ENCODE data around the gene EMC7. TPM values are rescaled to one million over a fixed set of nuclear protein-coding genes. Genes with fewer than 3 reads are reported as not detected.
"Not testable (repeated sequence)": the region's sequence is repeated elsewhere in the genome, so short reads cannot be mapped to it uniquely, and the experiment has no call there.

EMC7 gene
- total and polyA plus RNA-seq, 4 donors: 26.7 to 58.3 (median 37.6) TPM

DNA sequence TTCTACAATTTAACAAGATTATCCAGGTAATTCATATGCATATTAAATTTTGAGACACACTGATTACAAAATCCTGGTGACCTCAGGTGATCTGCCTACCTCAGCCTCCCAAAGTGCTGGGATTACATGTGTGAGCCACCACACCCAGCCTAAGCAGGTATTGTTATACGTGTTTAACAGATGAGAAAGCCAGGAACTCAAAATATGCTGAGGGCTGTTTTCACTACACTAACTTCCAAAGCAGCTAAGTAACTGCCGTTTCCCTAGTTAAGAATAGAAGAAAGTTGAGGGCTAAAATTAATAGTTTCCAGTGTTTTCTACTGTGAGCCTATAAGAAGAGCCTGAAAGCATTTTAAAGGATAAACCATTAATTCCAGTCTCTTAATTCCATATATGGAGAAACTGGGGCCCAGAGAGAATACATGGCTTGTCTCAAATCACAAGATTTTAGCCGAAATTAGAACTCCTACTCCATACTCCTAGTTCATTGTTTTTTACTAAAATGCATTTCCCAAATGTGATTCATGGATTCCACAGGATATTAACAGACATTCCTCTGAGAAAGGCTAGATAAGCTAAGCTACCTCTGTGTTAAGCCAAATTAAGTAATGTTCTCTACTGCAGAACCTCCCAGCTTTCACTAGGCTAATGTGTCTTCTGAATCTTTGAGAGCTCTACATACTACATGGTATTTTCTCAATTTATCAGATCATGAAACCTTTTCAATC lies 45.6 kb downstream of the EMC7 start:
- no peaks in the 10 kb centered on the region for H3K9me3 ChIP-seq (ENCODE audit: control insufficient read depth in 4 of 4, low read length in 3 of 4)
- no peak overlapping the region for H3K4me3 ChIP-seq (ENCODE audit: low read depth in 1 of 3, low read length in 3 of 3)
- no peak overlapping the region for H3K27ac ChIP-seq (ENCODE audit: low read depth in 1 of 2, low read length in 2 of 2)
- no peak for DNase-seq (ENCODE audit: low spot score)
- no peaks in the 10 kb centered on the region for H3K4me1 ChIP-seq (ENCODE audit: control insufficient read depth in 4 of 4, insufficient read depth in 4 of 4, low read length in 3 of 4)
- H3K36me3 ChIP-seq (ENCODE audit: control insufficient read depth in 4 of 4, insufficient read depth in 3 of 4, low read depth in 1 of 4, low read length in 3 of 4): no peaks in the 10 kb centered on the region
- no peak overlapping the region for H3K9ac ChIP-seq (ENCODE audit: low read depth in 1 of 2, low read length in 2 of 2)
- no peaks in the 10 kb centered on the region for H3K27me3 ChIP-seq (ENCODE audit: control insufficient read depth in 4 of 4, insufficient read depth in 4 of 4, low read length in 3 of 4)
- TF ChIP-seq FOXA1 (IDR thresholded peaks at IDR 0.05) (no peak), NR2F2 (IDR thresholded peaks at IDR 0.05) (no peak), GABPA (IDR thresholded peaks at IDR 0.05 in 1 of 2, conservative IDR thresholded peaks at IDR 0.05 in 1 of 2) (no peak), FOXA2 (IDR thresholded peaks at IDR 0.05) (no peak), HNF4G (IDR thresholded peaks at IDR 0.05) (no peak)
- TF ChIP-seq, protein P1, sequence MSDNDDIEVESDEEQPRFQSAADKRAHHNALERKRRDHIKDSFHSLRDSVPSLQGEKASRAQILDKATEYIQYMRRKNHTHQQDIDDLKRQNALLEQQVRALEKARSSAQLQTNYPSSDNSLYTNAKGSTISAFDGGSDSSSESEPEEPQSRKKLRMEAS (IDR thresholded peaks at IDR 0.05): no peak
- TF ChIP-seq, protein P2, sequence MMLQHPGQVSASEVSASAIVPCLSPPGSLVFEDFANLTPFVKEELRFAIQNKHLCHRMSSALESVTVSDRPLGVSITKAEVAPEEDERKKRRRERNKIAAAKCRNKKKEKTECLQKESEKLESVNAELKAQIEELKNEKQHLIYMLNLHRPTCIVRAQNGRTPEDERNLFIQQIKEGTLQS (IDR thresholded peaks at IDR 0.05): no peak
- TF ChIP-seq, protein P3, sequence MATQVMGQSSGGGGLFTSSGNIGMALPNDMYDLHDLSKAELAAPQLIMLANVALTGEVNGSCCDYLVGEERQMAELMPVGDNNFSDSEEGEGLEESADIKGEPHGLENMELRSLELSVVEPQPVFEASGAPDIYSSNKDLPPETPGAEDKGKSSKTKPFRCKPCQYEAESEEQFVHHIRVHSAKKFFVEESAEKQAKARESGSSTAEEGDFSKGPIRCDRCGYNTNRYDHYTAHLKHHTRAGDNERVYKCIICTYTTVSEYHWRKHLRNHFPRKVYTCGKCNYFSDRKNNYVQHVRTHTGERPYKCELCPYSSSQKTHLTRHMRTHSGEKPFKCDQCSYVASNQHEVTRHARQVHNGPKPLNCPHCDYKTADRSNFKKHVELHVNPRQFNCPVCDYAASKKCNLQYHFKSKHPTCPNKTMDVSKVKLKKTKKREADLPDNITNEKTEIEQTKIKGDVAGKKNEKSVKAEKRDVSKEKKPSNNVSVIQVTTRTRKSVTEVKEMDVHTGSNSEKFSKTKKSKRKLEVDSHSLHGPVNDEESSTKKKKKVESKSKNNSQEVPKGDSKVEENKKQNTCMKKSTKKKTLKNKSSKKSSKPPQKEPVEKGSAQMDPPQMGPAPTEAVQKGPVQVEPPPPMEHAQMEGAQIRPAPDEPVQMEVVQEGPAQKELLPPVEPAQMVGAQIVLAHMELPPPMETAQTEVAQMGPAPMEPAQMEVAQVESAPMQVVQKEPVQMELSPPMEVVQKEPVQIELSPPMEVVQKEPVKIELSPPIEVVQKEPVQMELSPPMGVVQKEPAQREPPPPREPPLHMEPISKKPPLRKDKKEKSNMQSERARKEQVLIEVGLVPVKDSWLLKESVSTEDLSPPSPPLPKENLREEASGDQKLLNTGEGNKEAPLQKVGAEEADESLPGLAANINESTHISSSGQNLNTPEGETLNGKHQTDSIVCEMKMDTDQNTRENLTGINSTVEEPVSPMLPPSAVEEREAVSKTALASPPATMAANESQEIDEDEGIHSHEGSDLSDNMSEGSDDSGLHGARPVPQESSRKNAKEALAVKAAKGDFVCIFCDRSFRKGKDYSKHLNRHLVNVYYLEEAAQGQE (IDR thresholded peaks at IDR 0.05): no peak
- TF ChIP-seq, protein P4, sequence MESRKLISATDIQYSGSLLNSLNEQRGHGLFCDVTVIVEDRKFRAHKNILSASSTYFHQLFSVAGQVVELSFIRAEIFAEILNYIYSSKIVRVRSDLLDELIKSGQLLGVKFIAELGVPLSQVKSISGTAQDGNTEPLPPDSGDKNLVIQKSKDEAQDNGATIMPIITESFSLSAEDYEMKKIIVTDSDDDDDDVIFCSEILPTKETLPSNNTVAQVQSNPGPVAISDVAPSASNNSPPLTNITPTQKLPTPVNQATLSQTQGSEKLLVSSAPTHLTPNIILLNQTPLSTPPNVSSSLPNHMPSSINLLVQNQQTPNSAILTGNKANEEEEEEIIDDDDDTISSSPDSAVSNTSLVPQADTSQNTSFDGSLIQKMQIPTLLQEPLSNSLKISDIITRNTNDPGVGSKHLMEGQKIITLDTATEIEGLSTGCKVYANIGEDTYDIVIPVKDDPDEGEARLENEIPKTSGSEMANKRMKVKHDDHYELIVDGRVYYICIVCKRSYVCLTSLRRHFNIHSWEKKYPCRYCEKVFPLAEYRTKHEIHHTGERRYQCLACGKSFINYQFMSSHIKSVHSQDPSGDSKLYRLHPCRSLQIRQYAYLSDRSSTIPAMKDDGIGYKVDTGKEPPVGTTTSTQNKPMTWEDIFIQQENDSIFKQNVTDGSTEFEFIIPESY (IDR thresholded peaks at IDR 0.05): no peak
- 89% methylated on average over 3 of the region's 3 CpGs for WGBS

DNA sequence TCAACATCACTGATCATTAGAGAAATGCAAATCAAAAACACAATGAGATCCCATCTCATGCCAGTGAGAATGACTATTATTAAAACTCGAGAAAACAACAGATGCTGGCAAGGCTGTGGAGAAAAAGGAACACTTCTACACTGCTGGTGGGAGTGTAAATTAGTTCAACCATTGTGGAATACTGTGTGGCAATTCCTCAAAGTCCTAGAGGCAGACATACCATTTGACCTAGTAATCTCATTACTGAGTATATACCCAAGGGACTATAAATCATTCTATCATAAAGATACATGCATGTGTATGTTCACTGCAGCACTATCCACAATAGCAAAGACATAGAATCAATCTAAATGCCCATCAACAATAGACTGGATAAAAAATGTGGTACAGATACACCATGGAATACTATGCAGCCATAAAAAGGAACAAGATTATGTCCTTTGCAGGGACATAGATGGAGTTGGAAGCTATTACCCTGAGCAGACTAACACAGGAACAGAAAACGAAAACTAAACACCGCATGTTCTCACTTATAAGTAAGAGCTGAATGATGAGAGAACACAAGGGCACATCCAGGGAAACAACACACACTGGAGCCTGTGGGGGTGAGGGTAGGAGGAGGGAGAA lies 47.5 kb downstream of the EMC7 start:
- no peaks in the 10 kb centered on the region for H3K27me3 ChIP-seq (ENCODE audit: control insufficient read depth in 4 of 4, insufficient read depth in 4 of 4, low read length in 3 of 4)
- H3K4me3 ChIP-seq (ENCODE audit: low read depth in 1 of 3, low read length in 3 of 3): no peak overlapping the region
- no peaks in the 10 kb centered on the region for H3K36me3 ChIP-seq (ENCODE audit: control insufficient read depth in 4 of 4, insufficient read depth in 3 of 4, low read depth in 1 of 4, low read length in 3 of 4)
- no peak overlapping the region for H3K27ac ChIP-seq (ENCODE audit: low read depth in 1 of 2, low read length in 2 of 2)
- no peaks in the 10 kb centered on the region for H3K4me1 ChIP-seq (ENCODE audit: control insufficient read depth in 4 of 4, insufficient read depth in 4 of 4, low read length in 3 of 4)
- DNase-seq (ENCODE audit: low spot score): no peak
- 94% methylated on average over 3 of the region's 3 CpGs for WGBS
- H3K9me3 ChIP-seq (ENCODE audit: control insufficient read depth in 4 of 4, low read length in 3 of 4): no peaks in the 10 kb centered on the region
- TF ChIP-seq RAD21 (IDR thresholded peaks at IDR 0.05) (no peak), RXRA (IDR thresholded peaks at IDR 0.05) (no peak), TAF1 (conservative IDR thresholded peaks at IDR 0.05) (no peak), YY1 (IDR thresholded peaks at IDR 0.05) (no peak), HNF4G (IDR thresholded peaks at IDR 0.05) (no peak), FOXA2 (IDR thresholded peaks at IDR 0.05) (no peak)
- TF ChIP-seq, protein P3 (IDR thresholded peaks at IDR 0.05): no peak
- TF ChIP-seq, protein P4 (IDR thresholded peaks at IDR 0.05): no peak
- TF ChIP-seq, protein P1 (IDR thresholded peaks at IDR 0.05): no peak
- H3K9ac ChIP-seq (ENCODE audit: low read depth in 1 of 2, low read length in 2 of 2): no peak overlapping the region

DNA sequence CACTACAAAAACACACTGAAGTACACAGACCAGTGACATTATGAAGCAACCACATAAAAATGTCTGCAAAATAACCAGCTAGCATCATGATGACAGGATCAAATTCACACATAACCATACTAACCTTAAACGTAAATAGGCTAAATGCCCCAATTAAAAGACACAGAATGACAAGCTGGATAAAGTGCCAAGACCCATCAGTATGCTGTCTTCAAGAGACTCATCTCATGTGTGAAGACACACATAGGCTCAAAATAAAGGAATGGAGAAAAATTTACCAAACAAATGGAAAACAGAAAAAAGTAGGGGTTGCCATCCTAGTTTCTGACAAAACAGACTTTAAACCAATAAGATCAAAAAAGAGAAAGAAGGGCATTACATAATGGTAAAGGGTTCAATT lies 51.3 kb downstream of the EMC7 start:
- not testable (repeated sequence) for H3K27me3 ChIP-seq (ENCODE audit: control insufficient read depth in 4 of 4, insufficient read depth in 4 of 4, low read length in 3 of 4); H3K4me1 ChIP-seq (ENCODE audit: control insufficient read depth in 4 of 4, insufficient read depth in 4 of 4, low read length in 3 of 4); H3K36me3 ChIP-seq (ENCODE audit: control insufficient read depth in 4 of 4, insufficient read depth in 3 of 4, low read depth in 1 of 4, low read length in 3 of 4); H3K9ac ChIP-seq (ENCODE audit: low read depth in 1 of 2, low read length in 2 of 2); H3K4me3 ChIP-seq (ENCODE audit: low read depth in 1 of 3, low read length in 3 of 3); H3K9me3 ChIP-seq (ENCODE audit: control insufficient read depth in 4 of 4, low read length in 3 of 4); DNase-seq (ENCODE audit: low spot score); H3K27ac ChIP-seq (ENCODE audit: low read depth in 1 of 2, low read length in 2 of 2)
- WGBS: 89% methylated on average over 1 of the region's 1 CpG
